Measurements from ENCODE around the gene SPAG8. TPM values are rescaled to one million over a fixed set of nuclear protein-coding genes. Genes with fewer than 3 reads are reported as not detected.

Gene SPAG8
- total and polyA plus RNA-seq, 2 experiments from 2014 or later: 0.10 to 0.63 TPM

GRCh38 chr9:35835216-35835632 is 23.2 kb upstream of the SPAG8 start:
- 100% methylated on average over 3 of the region's 3 CpGs for WGBS (ENCODE audit: low lambda C conversion rate, missing lambda C conversion rate)
- no peaks in the 10 kb centered on the region for H3K9me3 ChIP-seq (ENCODE audit: low read depth)
- peaks cover 45% of the 10 kb centered on the region for H3K4me1 ChIP-seq (ENCODE audit: insufficient read depth)
- no peak overlapping the region for H3K4me3 ChIP-seq
- peak overlapping the region; percentile 95 for H3K27ac ChIP-seq
- TF ChIP-seq EZH2phosphoT487 (IDR thresholded peaks at IDR 0.05; ENCODE audit: low read depth, severe bottlenecking, unreplicated experiment): no peak
- no peak for TF ChIP-seq EZH2 (IDR thresholded peaks at IDR 0.05; ENCODE audit: borderline replicate concordance)
- TF ChIP-seq CTCF (IDR thresholded peaks at IDR 0.05; ENCODE audit: poor library complexity): peak; percentile 22
- H3K9me2 ChIP-seq (replicated peaks; ENCODE audit: insufficient read depth): no peaks in the 10 kb centered on the region
- H3K27me3 ChIP-seq: no peaks in the 10 kb centered on the region
- no peak for DNase-seq (ENCODE audit: low spot score)
- H3K36me3 ChIP-seq (replicated peaks; ENCODE audit: insufficient read depth, low read depth): no peaks in the 10 kb centered on the region
- no peak overlapping the region for H2AFZ ChIP-seq
- H4K20me1 ChIP-seq (ENCODE audit: insufficient read depth, poor library complexity, severe bottlenecking): no peaks in the 10 kb centered on the region
- no peak overlapping the region for H3K4me2 ChIP-seq
- H3K79me2 ChIP-seq: peaks cover 29% of the 10 kb centered on the region

GRCh38 chr9:35834260-35835215 is 22.5 kb upstream of the SPAG8 start:
- TF ChIP-seq EZH2phosphoT487 (IDR thresholded peaks at IDR 0.05; ENCODE audit: low read depth, severe bottlenecking, unreplicated experiment) (no peak), CTCF (IDR thresholded peaks at IDR 0.05; ENCODE audit: poor library complexity) (no peak), EZH2 (IDR thresholded peaks at IDR 0.05; ENCODE audit: borderline replicate concordance) (no peak)
- peak overlapping the region; percentile 95 for H3K27ac ChIP-seq

GRCh38 chr9:35832814-35833213 is 20.8 kb upstream of the SPAG8 start:
- H3K36me3 ChIP-seq (replicated peaks; ENCODE audit: insufficient read depth, low read depth): no peaks in the 10 kb centered on the region
- H3K27ac ChIP-seq: peak overlapping the region; percentile 95
- no peak overlapping the region for H2AFZ ChIP-seq
- peak overlapping the region; percentile 61 for H3K4me2 ChIP-seq
- H3K79me2 ChIP-seq: peaks cover 31% of the 10 kb centered on the region
- H3K4me3 ChIP-seq: no peak overlapping the region
- no peaks in the 10 kb centered on the region for H4K20me1 ChIP-seq (ENCODE audit: insufficient read depth, poor library complexity, severe bottlenecking)
- TF ChIP-seq EZH2 (IDR thresholded peaks at IDR 0.05; ENCODE audit: borderline replicate concordance): no peak
- TF ChIP-seq EZH2phosphoT487 (IDR thresholded peaks at IDR 0.05; ENCODE audit: low read depth, severe bottlenecking, unreplicated experiment): no peak
- TF ChIP-seq CTCF (IDR thresholded peaks at IDR 0.05; ENCODE audit: poor library complexity): no peak
- H3K27me3 ChIP-seq: no peaks in the 10 kb centered on the region
- H3K4me1 ChIP-seq (ENCODE audit: insufficient read depth): peaks cover 57% of the 10 kb centered on the region
- WGBS (ENCODE audit: low lambda C conversion rate, missing lambda C conversion rate): 72% methylated on average over 5 of the region's 5 CpGs
- no peaks in the 10 kb centered on the region for H3K9me3 ChIP-seq (ENCODE audit: low read depth)
- DNase-seq (ENCODE audit: low spot score): no peak
- H3K9me2 ChIP-seq (replicated peaks; ENCODE audit: insufficient read depth): no peaks in the 10 kb centered on the region

More at GRCh38 chr9:35834260-35835215, 22.5 kb upstream of the SPAG8 start:
- peak overlapping the region; percentile 61 for H3K4me2 ChIP-seq
- H2AFZ ChIP-seq: no peak overlapping the region
- peaks cover 31% of the 10 kb centered on the region for H3K79me2 ChIP-seq
- H3K9me3 ChIP-seq (ENCODE audit: low read depth): no peaks in the 10 kb centered on the region
- no peaks in the 10 kb centered on the region for H3K9me2 ChIP-seq (replicated peaks; ENCODE audit: insufficient read depth)
- DNase-seq (ENCODE audit: low spot score): no peak
- no peaks in the 10 kb centered on the region for H3K27me3 ChIP-seq
- H3K4me3 ChIP-seq: no peak overlapping the region
- H4K20me1 ChIP-seq (ENCODE audit: insufficient read depth, poor library complexity, severe bottlenecking): no peaks in the 10 kb centered on the region
- H3K36me3 ChIP-seq (replicated peaks; ENCODE audit: insufficient read depth, low read depth): no peaks in the 10 kb centered on the region
- H3K4me1 ChIP-seq (ENCODE audit: insufficient read depth): peaks cover 51% of the 10 kb centered on the region
- WGBS (ENCODE audit: low lambda C conversion rate, missing lambda C conversion rate): 94% methylated on average over 14 of the region's 14 CpGs
